Measurements from ENCODE around the gene MEIS2.

MEIS2 gene

DNA sequence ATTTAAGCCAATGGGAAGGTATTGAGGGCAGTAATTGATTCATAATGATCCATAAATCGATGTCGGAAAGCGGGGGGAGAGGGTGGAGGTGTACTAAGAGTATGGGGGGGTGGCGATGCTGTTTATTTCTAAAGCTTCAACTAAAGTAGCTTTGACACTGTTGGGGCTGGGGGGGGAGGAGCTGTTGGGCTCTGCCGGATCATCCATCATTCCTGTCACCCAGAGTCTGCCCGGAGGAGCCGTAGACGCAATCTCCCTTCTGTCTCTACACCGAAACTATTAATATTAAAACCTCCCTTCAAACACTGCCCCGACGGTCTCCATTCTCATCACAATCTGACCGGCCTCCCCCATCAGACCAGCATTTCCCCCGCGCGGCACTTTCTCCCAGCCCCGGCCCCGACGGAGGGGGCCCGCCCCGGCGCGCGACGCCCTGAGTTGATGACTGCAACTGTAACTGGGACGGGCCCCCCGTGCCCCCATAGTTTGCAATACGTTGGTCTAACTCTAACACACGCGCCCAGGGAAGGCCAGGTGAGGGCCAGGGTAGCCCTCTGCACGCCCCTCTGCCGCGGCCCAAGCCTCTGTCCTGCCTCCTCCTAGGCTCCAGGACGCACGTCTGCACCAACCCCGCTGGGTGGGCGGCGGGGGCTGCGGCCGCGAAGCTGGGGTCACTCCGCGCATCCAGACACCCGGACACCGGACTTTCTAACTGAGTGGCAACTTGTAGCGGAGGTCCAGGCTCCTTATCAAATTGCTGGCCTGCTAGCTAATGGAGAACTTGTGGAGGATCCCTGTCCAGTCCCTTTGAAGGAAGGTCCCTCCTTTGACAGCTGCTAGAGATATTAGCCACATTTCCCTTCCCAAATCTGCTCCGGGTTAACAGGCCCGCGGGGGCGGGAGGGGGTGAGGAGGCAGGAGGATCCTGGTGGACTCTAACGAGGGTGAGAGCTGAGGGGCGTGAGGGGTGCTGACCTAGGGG is 212.0 kb downstream of the MEIS2 start:
- no peak for DNase-seq (ENCODE audit: extremely low read depth, low read depth)
- TF ChIP-seq, protein P1, sequence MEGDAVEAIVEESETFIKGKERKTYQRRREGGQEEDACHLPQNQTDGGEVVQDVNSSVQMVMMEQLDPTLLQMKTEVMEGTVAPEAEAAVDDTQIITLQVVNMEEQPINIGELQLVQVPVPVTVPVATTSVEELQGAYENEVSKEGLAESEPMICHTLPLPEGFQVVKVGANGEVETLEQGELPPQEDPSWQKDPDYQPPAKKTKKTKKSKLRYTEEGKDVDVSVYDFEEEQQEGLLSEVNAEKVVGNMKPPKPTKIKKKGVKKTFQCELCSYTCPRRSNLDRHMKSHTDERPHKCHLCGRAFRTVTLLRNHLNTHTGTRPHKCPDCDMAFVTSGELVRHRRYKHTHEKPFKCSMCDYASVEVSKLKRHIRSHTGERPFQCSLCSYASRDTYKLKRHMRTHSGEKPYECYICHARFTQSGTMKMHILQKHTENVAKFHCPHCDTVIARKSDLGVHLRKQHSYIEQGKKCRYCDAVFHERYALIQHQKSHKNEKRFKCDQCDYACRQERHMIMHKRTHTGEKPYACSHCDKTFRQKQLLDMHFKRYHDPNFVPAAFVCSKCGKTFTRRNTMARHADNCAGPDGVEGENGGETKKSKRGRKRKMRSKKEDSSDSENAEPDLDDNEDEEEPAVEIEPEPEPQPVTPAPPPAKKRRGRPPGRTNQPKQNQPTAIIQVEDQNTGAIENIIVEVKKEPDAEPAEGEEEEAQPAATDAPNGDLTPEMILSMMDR (IDR thresholded peaks at IDR 0.05; ENCODE audit: low read depth, low read length), result no peak

DNA sequence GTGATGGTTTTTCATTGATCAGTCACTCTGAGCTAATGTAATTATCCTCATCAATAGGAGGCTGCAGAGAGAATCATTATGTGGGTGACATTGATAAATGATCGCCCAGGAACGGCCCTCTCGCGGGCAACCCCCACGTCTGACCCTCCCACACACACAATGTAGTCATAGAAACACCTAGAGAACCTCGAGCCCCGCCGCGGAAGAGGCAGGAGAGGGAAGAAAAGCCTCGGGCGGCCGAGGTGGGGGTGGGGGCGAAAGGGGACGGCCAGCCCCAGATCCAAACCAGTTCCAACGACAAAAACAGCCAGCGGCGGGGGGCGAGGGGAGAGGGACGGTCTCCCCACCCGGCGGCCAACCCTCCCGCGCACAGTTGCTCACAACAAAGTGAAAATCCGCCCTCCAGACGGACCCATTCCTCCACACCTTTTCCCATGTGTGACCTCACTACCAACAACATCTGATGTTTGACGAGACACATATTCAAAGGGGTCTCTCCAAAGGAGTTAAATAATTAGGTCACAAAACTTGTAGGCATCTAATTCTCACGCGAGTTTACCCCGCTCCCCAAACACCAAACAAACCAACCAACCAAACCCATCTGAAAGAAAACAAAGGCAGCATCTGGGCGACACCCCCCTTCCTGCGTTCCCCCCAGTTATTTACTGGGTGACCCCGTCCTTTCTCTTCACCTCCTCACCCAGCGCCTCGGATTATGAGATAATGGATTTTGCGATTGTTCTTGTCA is 213.0 kb downstream of the MEIS2 start:
- DNase-seq (ENCODE audit: extremely low read depth, low read depth), result no peak
- TF ChIP-seq, protein P1 (IDR thresholded peaks at IDR 0.05; ENCODE audit: low read depth, low read length), result no peak

DNA sequence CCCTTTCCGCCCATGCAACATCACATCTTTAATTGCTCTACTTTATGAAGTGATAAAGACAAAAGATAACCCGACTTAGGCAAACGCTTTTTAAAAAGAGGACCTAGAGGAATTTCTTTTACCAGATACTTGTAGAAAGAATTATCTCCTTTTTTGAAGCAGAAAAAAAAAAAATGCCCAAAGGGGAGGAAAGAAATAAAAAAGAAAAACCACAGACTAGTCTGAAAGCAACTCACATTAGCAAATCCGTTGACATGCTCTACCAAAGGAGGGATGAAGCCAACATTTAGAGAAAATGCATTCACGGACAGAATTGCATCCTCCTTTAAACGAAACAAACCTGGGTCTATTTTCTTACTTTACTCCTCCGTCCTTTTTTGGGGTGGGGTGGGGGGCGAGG is 213.6 kb downstream of the MEIS2 start:
- TF ChIP-seq, protein P1 (IDR thresholded peaks at IDR 0.05; ENCODE audit: low read depth, low read length), result no peak
- DNase-seq (ENCODE audit: extremely low read depth, low read depth), result no peak

DNA sequence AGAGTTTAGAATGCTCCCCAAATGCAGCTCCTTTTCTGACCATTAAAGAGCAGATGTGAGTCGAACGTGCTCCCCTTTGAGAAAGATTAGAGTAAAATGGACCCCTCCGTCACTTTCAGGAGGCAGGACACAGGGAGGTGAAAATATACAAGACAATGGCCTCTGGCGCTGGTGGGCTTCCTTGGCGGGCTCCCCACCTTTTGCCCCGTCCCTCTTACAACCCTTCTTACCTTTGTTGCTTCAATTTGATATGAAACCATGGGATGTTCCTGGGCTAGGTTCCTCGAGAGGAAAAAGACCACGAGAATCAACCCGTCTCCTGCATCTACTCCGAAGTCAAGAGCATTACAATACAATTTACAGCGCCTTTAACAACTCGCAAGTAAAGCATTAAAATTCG is 214.2 kb downstream of the MEIS2 start:
- no peak for DNase-seq (ENCODE audit: extremely low read depth, low read depth)
- TF ChIP-seq, protein P1 (IDR thresholded peaks at IDR 0.05; ENCODE audit: low read depth, low read length), result no peak

DNA sequence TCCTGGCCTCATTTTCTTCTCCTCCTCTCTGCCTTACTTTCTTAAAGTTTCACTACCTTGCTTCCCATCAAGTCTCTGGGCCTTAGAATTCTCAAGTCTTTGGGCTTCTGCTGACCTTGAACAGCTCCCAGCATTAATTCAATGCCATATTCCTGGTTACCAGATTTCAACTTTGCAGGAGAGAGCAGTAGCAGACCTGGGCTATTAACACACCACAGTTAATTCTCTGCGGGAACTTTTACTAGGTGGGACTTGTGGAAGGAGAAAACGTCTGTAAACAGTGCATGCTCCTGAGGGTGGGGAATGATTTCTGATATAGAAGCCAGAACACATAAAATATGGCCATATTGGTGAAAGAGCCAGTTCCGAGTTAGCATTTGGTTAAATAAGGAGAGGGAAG is 214.6 kb downstream of the MEIS2 start:
- DNase-seq (ENCODE audit: extremely low read depth, low read depth), result no peak
- TF ChIP-seq, protein P1 (IDR thresholded peaks at IDR 0.05; ENCODE audit: low read depth, low read length), result no peak

DNA sequence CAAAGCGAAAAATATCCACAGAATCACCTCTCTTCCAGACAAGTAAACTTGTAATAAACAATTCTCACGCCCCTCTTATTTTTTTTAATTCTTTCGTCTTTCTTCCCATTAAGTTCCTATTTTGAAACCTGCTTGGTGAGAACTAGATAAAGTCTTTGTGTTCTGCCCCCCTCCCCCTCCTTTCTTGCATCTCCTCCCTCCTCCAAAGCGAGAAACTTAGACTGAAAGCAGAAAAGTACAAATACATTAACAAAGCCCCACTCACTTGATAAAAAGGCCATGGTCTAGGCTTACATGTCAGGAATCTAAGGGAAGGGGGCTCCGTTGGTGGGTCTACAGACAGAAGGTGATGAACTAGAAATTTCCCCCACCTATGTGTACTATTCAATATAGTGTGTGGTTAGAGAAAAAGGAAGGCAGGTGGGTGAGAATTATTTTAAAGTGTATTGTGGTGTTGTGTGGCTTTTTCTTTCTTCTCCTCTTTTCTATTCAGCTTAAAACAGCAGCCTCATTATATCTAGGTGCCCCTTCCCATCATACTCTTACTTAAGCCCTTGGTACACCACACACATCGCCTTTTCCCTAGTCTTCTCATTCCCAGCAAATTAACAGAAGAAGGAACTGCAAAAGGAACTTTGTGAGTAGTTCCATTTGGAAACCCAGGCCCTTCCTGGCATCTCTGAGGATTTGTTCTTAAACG is 215.3 kb downstream of the MEIS2 start:
- TF ChIP-seq, protein P1 (IDR thresholded peaks at IDR 0.05; ENCODE audit: low read depth, low read length), result no peak
- DNase-seq (ENCODE audit: extremely low read depth, low read depth), result no peak
